Gastrocnemius medialis (tissue), 4 donors: Measurements from ENCODE around the gene CD164.

Source experiments
- POLR2A ChIP-seq, 2 donors: fragments of 450-650 bp; IDR thresholded peaks; one replicate each; pipeline ENCODE4 v1.6.1; 2017; ENCODE audit warnings: antibody characterized with exemption in 2 of 2, mild to moderate bottlenecking in 2 of 2, moderate library complexity in 2 of 2
- TF ChIP-seq, protein P1 (sequence below), 5 experiments: fragments of 450-650 bp in 3 of 5; fragments of 200-600 bp in 2 of 5; sonication (generic) in 2 of 5; IDR thresholded peaks in 4 of 5; conservative IDR thresholded peaks in 1 of 5; 1 replicate in 4 of 5; 2 replicates in 1 of 5; pipeline ENCODE4 v1.5.1; 2016 to 2019; ENCODE audit warnings: antibody characterized with exemption in 5 of 5, mild to moderate bottlenecking in 3 of 5, moderate library complexity in 3 of 5

DNA sequence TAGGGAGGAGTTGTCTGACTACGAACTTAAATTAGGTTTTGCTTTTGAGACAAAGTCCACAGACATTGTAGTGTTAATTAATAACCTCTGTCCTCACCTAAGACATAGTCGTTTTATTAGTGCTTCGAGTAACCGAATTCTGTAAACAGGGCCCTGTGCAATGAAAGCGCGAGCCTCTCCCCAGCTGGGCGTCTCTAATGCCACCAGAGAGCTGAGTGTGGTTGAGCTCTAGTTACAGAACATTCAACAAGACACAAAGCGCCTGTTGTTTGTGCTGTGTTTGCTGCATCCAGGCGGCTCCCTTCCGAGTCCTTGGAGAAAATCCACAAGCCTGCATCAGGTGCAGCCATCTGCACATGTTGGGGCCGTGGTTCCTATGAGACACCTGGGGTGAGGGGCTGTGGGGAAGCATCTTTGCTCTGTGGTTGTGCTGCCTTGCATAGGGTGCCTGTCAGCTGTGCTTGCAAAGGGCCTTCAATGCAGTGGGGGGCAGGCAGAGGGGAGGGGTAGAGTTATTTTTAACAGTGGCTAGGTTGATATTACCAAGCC lies 63.9 kb downstream of the CD164 start:
- TF ChIP-seq, protein P1, sequence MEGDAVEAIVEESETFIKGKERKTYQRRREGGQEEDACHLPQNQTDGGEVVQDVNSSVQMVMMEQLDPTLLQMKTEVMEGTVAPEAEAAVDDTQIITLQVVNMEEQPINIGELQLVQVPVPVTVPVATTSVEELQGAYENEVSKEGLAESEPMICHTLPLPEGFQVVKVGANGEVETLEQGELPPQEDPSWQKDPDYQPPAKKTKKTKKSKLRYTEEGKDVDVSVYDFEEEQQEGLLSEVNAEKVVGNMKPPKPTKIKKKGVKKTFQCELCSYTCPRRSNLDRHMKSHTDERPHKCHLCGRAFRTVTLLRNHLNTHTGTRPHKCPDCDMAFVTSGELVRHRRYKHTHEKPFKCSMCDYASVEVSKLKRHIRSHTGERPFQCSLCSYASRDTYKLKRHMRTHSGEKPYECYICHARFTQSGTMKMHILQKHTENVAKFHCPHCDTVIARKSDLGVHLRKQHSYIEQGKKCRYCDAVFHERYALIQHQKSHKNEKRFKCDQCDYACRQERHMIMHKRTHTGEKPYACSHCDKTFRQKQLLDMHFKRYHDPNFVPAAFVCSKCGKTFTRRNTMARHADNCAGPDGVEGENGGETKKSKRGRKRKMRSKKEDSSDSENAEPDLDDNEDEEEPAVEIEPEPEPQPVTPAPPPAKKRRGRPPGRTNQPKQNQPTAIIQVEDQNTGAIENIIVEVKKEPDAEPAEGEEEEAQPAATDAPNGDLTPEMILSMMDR (IDR thresholded peaks at IDR 0.05 in 4 of 5, conservative IDR thresholded peaks at IDR 0.05 in 1 of 5), result no peak
- TF ChIP-seq POLR2A (IDR thresholded peaks at IDR 0.05), result peak in 1 of 2 donors; percentile 53
